Omental fat pad (tissue), 4 donors: ENCODE data around the gene SYNJ2. TPM values are rescaled to one million over a fixed set of nuclear protein-coding genes. Genes with fewer than 3 reads are reported as not detected.
"Not testable (repeated sequence)": the region's sequence is repeated elsewhere in the genome, so short reads cannot be mapped to it uniquely, and the experiment has no call there.

Experiments used
- ATAC-seq: fragments of 150-250 bp; one replicate; pipeline ENCODE4 v1.9.1; 2016; ENCODE audit warnings: mild to moderate bottlenecking, moderate library complexity; ENCODE audit not compliant: low FRiP score
- DNase-seq: peaks from one replicate; pipeline ENCODE4 v3.0.0-alpha.2; 2019; ENCODE audit warnings: low spot score
- CTCF ChIP-seq, 3 donors: fragments of 450-650 bp; IDR thresholded peaks; one replicate each; pipeline ENCODE4 v1.5.1; 2016 to 2017; ENCODE audit warnings: antibody characterized with exemption in 3 of 3, mild to moderate bottlenecking in 3 of 3, moderate library complexity in 2 of 3
- total RNA-seq, 4 donors: library from RNA; depleted of rRNA; stranded (reverse); fragments of >200 nt; gene quantifications; one replicate each; pipeline ENCODE4 v1.1.0, GENCODE V29; 2016

The SYNJ2 gene
- total RNA-seq, 4 donors from 2014 or later: 2.3 to 27.6 (median 6.4) TPM

DNA sequence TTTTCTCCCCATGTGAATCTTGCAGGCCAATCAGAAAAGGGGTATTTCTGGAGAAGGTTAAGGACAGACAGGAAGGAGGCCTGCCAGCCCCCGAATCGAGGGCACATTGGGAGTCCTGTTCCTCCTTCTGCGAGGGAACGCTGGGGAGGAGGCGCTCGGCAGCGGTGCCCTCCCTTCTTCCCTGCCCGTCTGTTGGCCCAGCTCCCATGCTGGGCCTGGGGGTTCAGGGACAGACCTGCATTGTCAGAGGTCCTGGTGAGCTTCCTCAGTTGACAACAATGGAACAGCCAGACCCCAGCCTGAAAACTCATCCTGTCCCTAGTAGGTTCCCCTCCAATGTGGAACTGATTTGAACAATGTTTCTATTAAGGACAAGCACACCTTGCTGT is 15.1 kb upstream of the SYNJ2 start:
- DNase-seq (no peak), ATAC-seq (no peak)
- TF ChIP-seq CTCF (IDR thresholded peaks at IDR 0.05): no peak

DNA sequence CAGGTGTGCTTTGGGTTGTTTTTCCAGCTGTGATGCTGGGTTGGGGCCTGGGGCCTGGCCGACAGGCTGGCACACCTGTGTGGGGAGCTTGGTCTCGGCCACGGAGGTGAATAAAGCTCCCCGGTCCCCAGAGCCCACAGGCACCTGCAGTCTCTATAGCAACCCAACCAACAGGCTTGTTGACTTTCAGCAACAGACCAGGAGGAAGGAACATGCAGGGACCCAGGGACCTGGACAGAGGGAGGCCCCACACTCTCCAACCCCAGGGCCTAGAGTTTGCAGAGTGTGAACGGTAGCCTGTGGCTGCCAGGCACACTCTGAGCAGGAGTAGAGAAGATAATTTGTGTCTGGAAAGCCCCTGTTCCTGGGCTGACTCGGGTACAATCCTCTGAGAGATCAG is 14.6 kb upstream of the SYNJ2 start:
- ATAC-seq: no peak
- TF ChIP-seq CTCF (IDR thresholded peaks at IDR 0.05): no peak
- DNase-seq: no peak

DNA sequence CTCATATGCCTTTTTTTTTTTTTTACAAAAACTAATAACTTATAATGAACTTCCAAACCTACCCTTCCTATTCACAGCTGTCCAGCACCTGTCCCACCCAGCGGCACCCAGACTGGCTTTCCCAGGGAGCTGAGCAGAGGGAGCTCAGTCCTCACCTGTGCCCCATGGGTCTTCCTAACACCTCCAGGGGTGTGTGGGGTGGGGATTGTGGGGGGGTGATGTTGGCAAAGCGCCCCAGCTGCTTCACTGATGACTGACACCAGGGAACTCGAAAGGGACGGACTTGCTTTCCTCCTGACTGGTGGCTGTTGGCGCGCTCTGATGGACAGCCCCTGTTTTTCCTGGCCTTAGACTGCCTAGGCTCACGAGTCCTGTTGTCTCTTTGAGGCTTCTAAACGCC is 14.2 kb upstream of the SYNJ2 start:
- ATAC-seq: no peak
- TF ChIP-seq CTCF (IDR thresholded peaks at IDR 0.05): no peak
- DNase-seq: no peak

GRCh38 chr6:157972177-157972576 is 9.5 kb upstream of the SYNJ2 start:
- not testable (repeated sequence) for ATAC-seq, DNase-seq

- no peak for TF ChIP-seq CTCF (IDR thresholded peaks at IDR 0.05)
- ATAC-seq: no peak
These were observed 7.2 kb upstream of the SYNJ2 start for GRCh38 chr6:157974341-157974894.

DNA sequence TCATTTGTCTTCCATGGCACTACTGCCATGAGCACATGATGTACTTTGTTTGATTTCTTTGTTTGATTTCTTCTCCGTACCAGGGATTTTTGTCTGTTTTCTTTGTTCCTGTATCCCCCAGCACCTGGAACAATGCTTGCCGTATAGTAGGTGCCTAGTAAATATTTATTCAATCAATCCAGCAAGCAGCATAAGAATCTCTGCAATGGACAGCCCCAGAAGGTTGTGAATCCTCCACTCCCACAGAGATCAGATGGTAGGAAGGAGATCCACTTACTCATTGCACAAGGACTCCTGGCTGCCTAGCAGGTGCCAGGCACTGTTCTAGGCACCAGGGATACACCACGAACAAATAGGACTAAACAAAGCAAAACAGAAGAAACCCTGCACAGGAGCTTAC is 6.7 kb upstream of the SYNJ2 start:
- ATAC-seq: no peak
- no peak for TF ChIP-seq CTCF (IDR thresholded peaks at IDR 0.05)

More at GRCh38 chr6:157974341-157974894, 7.2 kb upstream of the SYNJ2 start:
- no peak for DNase-seq

DNA sequence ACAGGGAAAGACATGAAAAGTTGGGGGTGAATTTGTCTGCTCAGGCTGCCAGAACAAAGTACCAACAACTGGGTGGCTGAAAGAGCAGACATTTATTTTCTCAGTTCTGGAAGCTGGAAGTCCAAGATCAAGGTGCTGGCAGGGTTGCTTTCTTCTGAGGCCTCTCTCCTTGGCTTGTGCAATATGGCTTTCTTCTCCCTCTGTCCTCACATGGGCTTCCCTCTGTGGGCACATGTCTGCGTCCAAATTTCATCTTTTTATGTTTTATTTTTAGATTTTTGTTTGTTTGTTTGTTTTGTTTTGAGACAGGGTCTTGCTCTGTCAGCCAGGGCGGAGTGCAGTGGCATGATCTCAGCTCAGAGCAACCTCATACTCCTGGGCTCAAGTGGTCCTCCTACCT is 6.2 kb upstream of the SYNJ2 start:
- DNase-seq (no peak), ATAC-seq (no peak)
- no peak for TF ChIP-seq CTCF (IDR thresholded peaks at IDR 0.05)

More for the DNA sequence above, 6.7 kb upstream of the SYNJ2 start:
- DNase-seq: no peak
